WTC11 (cell line): ENCODE data around the gene RSL1D1. TPM values are rescaled to one million over a fixed set of nuclear protein-coding genes. Genes with fewer than 3 reads are reported as not detected.

Experiments
- ATAC-seq: fragments of 200-7000 bp; cut with Tn5 transposase; 2 replicates; pipeline ENCODE4 v1.10.0; 2021; ENCODE audit warnings: mild to moderate bottlenecking, moderate library complexity
- CTCF ChIA-PET: fragments of 300-600 bp; sonication (Branson Sonifier 250); formaldehyde crosslinking; loops from one replicate; lab custom pipeline; 2021; ENCODE audit warnings: antibody characterized with exemption; lab: Charles Lee
- POLR2A ChIA-PET: fragments of 350-600 bp; sonication (Branson Sonifier 250); formaldehyde crosslinking; loops from one replicate; lab custom pipeline; 2021; ENCODE audit warnings: antibody characterized with exemption; lab: Charles Lee
- DNase-seq: peaks from one replicate; pipeline ENCODE4 v3.0.0; 2021; ENCODE audit warnings: low spot score
- H3K27ac Mint-ChIP-seq: 2 replicates; pipeline ENCODE4 v1.8.0; 2021; ENCODE audit warnings: mixed read lengths
- H3K27me3 Mint-ChIP-seq: 2 replicates; pipeline ENCODE4 v1.8.0; 2021; ENCODE audit warnings: low read depth, mild to moderate bottlenecking, moderate library complexity, mixed read lengths
- H3K36me3 Mint-ChIP-seq: 2 replicates; pipeline ENCODE4 v1.8.0; 2021; ENCODE audit warnings: mixed read lengths
- H3K4me1 Mint-ChIP-seq: 2 replicates; pipeline ENCODE4 v1.8.0; 2022; ENCODE audit warnings: mixed read lengths
- H3K4me3 Mint-ChIP-seq: 2 replicates; pipeline ENCODE4 v1.8.0; 2021; ENCODE audit warnings: mild to moderate bottlenecking, moderate library complexity, mixed read lengths
- H3K9me3 Mint-ChIP-seq: 2 replicates; pipeline ENCODE4 v1.8.0; 2021; ENCODE audit warnings: mixed read lengths
- FOXK1 ChIP-seq: sonication (generic); formaldehyde crosslinking; IDR thresholded peaks from 2 replicates; pipeline ENCODE4 v1.8.0; 2022; ENCODE audit warnings: mild to moderate bottlenecking, moderate library complexity, missing genetic modification reagents
- JAZF1 ChIP-seq: fragments of 250-450 bp; sonication (Bioruptor Pico); IDR thresholded peaks from 2 replicates; pipeline ENCODE4 v1.9.0; 2021; ENCODE audit warnings: moderate library complexity, mild to moderate bottlenecking, inconsistent platforms
- OVOL2 ChIP-seq: fragments of 250-450 bp; sonication (Bioruptor Pico); IDR thresholded peaks from 2 replicates; pipeline ENCODE4 v1.9.0; 2021; ENCODE audit warnings: mild to moderate bottlenecking, borderline replicate concordance
- RORB ChIP-seq: fragments of 250-450 bp; sonication (Bioruptor Pico); IDR thresholded peaks from 2 replicates; pipeline ENCODE4 v1.9.0; 2021; ENCODE audit warnings: mild to moderate bottlenecking
- SOX15 ChIP-seq: fragments of 250-450 bp; sonication (Bioruptor Pico); IDR thresholded peaks from 2 replicates; pipeline ENCODE4 v1.9.0; 2021; ENCODE audit warnings: mild to moderate bottlenecking
- TEAD4 ChIP-seq: sonication (generic); formaldehyde crosslinking; IDR thresholded peaks from 2 replicates; pipeline ENCODE4 v1.8.0; 2022; ENCODE audit warnings: mild to moderate bottlenecking, missing genetic modification reagents
- ZBTB21 ChIP-seq: sonication (generic); formaldehyde crosslinking; IDR thresholded peaks from 2 replicates; pipeline ENCODE4 v1.8.1; 2023; ENCODE audit warnings: mild to moderate bottlenecking, missing genetic modification reagents, borderline replicate concordance
- total RNA-seq: library from RNA; stranded (reverse); gene quantifications from 3 replicates; pipeline ENCODE4 v1.2.3, GENCODE V29; 2021
- TF ChIP-seq, protein P1 (sequence below): sonication (generic); formaldehyde crosslinking; IDR thresholded peaks from 2 replicates; pipeline ENCODE4 v1.8.0; 2022; ENCODE audit warnings: mild to moderate bottlenecking, missing genetic modification reagents
- TF ChIP-seq, protein P2 (sequence below): fragments of 250-450 bp; sonication (Bioruptor Pico); IDR thresholded peaks from 2 replicates; pipeline ENCODE4 v1.9.0; 2021; ENCODE audit warnings: mild to moderate bottlenecking
- TF ChIP-seq, protein P3 (sequence below): sonication (generic); formaldehyde crosslinking; IDR thresholded peaks from 2 replicates; pipeline ENCODE4 v1.8.1; 2023; ENCODE audit warnings: mild to moderate bottlenecking, missing genetic modification reagents, moderate library complexity
- TF ChIP-seq, protein P4 (sequence below): sonication (generic); formaldehyde crosslinking; IDR thresholded peaks from 2 replicates; pipeline ENCODE4 v1.8.0; 2023; ENCODE audit warnings: missing genetic modification reagents, mild to moderate bottlenecking, borderline replicate concordance
- TF ChIP-seq, protein P5 (sequence below): sonication (generic); formaldehyde crosslinking; conservative IDR thresholded peaks from 2 replicates; pipeline ENCODE4 v1.8.1; 2022; ENCODE audit warnings: mild to moderate bottlenecking, missing genetic modification reagents
- TF ChIP-seq, protein P6 (sequence below): sonication (generic); formaldehyde crosslinking; IDR thresholded peaks from 2 replicates; pipeline ENCODE4 v1.8.1; 2022; ENCODE audit warnings: mild to moderate bottlenecking, moderate library complexity, missing genetic modification reagents
- TF ChIP-seq, protein P7 (sequence below): sonication (generic); formaldehyde crosslinking; IDR thresholded peaks from 2 replicates; pipeline ENCODE4 v1.8.0; 2022; ENCODE audit warnings: mild to moderate bottlenecking, missing genetic modification reagents
- TF ChIP-seq, protein P8 (sequence below): sonication (generic); formaldehyde crosslinking; IDR thresholded peaks from 2 replicates; pipeline ENCODE4 v1.8.1; 2023; ENCODE audit warnings: mild to moderate bottlenecking, missing genetic modification reagents
- TF ChIP-seq, protein P9 (sequence below): sonication (generic); formaldehyde crosslinking; IDR thresholded peaks from 2 replicates; pipeline ENCODE4 v1.8.1; 2023; ENCODE audit warnings: mild to moderate bottlenecking, moderate library complexity, missing genetic modification reagents

Gene RSL1D1
- total RNA-seq, 1 experiment from 2014 or later = 227 TPM

DNA sequence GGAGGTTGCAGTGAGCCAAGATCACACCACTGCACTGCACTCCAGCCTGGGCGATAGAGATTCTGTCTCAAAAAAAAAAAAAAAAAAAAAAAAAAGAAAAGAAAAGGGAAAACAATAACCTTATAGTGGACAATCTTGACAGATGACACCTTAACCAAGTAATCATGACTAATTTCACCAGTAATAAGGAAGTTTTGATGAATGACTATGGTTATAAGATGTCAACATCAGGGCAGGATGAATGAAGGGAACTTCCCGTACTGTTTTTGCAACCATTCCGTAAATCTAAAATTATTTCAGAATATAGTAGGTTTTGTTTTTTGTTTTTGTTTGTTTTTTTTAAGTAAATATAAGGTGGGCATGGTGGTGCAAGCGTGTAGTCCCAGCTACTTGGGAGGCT is 41.4 kb upstream of the RSL1D1 start:
- ATAC-seq (no peak), DNase-seq (no peak)
- POLR2A ChIA-PET = no interaction called here
- Mint-ChIP-seq H3K27me3 (no peaks in the 10 kb centered on the region), H3K4me3 (no peak overlapping the region), H3K9me3 (no peaks in the 10 kb centered on the region), H3K27ac (no peak overlapping the region), H3K36me3 (peaks cover 60% of the 10 kb centered on the region), H3K4me1 (no peaks in the 10 kb centered on the region)
- CTCF ChIA-PET = no interaction called here
- TF ChIP-seq, protein P1, sequence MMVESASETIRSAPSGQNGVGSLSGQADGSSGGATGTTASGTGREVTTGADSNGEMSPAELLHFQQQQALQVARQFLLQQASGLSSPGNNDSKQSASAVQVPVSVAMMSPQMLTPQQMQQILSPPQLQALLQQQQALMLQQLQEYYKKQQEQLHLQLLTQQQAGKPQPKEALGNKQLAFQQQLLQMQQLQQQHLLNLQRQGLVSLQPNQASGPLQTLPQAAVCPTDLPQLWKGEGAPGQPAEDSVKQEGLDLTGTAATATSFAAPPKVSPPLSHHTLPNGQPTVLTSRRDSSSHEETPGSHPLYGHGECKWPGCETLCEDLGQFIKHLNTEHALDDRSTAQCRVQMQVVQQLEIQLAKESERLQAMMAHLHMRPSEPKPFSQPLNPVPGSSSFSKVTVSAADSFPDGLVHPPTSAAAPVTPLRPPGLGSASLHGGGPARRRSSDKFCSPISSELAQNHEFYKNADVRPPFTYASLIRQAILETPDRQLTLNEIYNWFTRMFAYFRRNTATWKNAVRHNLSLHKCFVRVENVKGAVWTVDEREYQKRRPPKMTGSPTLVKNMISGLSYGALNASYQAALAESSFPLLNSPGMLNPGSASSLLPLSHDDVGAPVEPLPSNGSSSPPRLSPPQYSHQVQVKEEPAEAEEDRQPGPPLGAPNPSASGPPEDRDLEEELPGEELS (CRISPR knock-in tag) = no peak
- TF ChIP-seq, protein P2, sequence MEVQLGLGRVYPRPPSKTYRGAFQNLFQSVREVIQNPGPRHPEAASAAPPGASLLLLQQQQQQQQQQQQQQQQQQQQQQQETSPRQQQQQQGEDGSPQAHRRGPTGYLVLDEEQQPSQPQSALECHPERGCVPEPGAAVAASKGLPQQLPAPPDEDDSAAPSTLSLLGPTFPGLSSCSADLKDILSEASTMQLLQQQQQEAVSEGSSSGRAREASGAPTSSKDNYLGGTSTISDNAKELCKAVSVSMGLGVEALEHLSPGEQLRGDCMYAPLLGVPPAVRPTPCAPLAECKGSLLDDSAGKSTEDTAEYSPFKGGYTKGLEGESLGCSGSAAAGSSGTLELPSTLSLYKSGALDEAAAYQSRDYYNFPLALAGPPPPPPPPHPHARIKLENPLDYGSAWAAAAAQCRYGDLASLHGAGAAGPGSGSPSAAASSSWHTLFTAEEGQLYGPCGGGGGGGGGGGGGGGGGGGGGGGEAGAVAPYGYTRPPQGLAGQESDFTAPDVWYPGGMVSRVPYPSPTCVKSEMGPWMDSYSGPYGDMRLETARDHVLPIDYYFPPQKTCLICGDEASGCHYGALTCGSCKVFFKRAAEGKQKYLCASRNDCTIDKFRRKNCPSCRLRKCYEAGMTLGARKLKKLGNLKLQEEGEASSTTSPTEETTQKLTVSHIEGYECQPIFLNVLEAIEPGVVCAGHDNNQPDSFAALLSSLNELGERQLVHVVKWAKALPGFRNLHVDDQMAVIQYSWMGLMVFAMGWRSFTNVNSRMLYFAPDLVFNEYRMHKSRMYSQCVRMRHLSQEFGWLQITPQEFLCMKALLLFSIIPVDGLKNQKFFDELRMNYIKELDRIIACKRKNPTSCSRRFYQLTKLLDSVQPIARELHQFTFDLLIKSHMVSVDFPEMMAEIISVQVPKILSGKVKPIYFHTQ (CRISPR knock-in tag) = no peak
- TF ChIP-seq, protein P3, sequence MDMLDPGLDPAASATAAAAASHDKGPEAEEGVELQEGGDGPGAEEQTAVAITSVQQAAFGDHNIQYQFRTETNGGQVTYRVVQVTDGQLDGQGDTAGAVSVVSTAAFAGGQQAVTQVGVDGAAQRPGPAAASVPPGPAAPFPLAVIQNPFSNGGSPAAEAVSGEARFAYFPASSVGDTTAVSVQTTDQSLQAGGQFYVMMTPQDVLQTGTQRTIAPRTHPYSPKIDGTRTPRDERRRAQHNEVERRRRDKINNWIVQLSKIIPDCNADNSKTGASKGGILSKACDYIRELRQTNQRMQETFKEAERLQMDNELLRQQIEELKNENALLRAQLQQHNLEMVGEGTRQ (CRISPR knock-in tag) = no peak

DNA sequence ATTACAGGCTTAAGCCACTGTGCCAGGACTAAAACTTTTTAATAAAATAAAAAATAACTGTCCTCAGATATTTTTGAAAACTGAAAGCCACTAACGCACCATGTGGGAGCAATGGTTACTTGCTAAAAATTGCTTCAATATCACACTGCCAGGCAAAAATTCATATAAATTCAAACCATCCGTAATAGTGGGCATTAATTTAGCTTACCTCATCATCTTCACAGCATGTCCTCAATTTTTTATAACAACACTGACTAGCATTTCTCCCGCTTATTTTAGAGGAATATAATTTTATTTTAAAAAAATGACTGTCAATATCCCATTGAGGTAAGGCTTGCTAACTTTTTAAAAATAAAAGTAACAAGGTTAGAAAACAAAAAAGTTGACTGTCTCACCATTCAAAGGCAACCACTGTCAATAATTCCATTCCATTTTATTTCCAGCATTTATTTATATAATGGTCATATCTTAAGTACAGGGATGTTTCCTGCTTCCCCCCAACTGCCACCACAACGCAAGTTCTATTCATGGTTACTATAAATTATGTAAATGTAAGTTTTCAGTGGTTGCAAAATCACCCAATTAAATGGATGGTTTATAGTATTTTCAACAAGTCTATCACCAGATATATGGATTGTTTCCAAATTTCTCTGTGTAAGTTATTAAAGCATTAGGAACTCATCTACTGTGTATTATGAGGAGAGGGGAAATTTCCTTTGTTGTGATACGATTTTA is 39.1 kb upstream of the RSL1D1 start:
- Mint-ChIP-seq H3K4me3 (no peak overlapping the region), H3K4me1 (no peaks in the 10 kb centered on the region), H3K27ac (no peak overlapping the region), H3K36me3 (peaks cover 66% of the 10 kb centered on the region), H3K9me3 (no peaks in the 10 kb centered on the region), H3K27me3 (no peaks in the 10 kb centered on the region)
- CTCF ChIA-PET = interaction anchor here (2.1 kb wide), 1 partner anchor 16 kb away, joined by 4 read pairs; no protein-coding TSS in a partner anchor
- ATAC-seq = no peak
- POLR2A ChIA-PET = no interaction called here
- no peak for DNase-seq
- TF ChIP-seq, protein P4, sequence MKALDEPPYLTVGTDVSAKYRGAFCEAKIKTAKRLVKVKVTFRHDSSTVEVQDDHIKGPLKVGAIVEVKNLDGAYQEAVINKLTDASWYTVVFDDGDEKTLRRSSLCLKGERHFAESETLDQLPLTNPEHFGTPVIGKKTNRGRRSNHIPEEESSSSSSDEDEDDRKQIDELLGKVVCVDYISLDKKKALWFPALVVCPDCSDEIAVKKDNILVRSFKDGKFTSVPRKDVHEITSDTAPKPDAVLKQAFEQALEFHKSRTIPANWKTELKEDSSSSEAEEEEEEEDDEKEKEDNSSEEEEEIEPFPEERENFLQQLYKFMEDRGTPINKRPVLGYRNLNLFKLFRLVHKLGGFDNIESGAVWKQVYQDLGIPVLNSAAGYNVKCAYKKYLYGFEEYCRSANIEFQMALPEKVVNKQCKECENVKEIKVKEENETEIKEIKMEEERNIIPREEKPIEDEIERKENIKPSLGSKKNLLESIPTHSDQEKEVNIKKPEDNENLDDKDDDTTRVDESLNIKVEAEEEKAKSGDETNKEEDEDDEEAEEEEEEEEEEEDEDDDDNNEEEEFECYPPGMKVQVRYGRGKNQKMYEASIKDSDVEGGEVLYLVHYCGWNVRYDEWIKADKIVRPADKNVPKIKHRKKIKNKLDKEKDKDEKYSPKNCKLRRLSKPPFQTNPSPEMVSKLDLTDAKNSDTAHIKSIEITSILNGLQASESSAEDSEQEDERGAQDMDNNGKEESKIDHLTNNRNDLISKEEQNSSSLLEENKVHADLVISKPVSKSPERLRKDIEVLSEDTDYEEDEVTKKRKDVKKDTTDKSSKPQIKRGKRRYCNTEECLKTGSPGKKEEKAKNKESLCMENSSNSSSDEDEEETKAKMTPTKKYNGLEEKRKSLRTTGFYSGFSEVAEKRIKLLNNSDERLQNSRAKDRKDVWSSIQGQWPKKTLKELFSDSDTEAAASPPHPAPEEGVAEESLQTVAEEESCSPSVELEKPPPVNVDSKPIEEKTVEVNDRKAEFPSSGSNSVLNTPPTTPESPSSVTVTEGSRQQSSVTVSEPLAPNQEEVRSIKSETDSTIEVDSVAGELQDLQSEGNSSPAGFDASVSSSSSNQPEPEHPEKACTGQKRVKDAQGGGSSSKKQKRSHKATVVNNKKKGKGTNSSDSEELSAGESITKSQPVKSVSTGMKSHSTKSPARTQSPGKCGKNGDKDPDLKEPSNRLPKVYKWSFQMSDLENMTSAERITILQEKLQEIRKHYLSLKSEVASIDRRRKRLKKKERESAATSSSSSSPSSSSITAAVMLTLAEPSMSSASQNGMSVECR (CRISPR knock-in tag) = no peak
- TF ChIP-seq, protein P5, sequence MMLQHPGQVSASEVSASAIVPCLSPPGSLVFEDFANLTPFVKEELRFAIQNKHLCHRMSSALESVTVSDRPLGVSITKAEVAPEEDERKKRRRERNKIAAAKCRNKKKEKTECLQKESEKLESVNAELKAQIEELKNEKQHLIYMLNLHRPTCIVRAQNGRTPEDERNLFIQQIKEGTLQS (CRISPR knock-in tag) = no peak
- TF ChIP-seq, protein P6, sequence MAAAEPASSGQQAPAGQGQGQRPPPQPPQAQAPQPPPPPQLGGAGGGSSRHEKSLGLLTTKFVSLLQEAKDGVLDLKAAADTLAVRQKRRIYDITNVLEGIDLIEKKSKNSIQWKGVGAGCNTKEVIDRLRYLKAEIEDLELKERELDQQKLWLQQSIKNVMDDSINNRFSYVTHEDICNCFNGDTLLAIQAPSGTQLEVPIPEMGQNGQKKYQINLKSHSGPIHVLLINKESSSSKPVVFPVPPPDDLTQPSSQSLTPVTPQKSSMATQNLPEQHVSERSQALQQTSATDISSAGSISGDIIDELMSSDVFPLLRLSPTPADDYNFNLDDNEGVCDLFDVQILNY (CRISPR knock-in tag) = no peak
- TF ChIP-seq, protein P3 (CRISPR knock-in tag) = no peak
- TF ChIP-seq, protein P7, sequence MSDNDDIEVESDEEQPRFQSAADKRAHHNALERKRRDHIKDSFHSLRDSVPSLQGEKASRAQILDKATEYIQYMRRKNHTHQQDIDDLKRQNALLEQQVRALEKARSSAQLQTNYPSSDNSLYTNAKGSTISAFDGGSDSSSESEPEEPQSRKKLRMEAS (CRISPR knock-in tag) = no peak
- TF ChIP-seq JAZF1 (CRISPR knock-in tag) (no peak), OVOL2 (no peak), ZBTB21 (CRISPR knock-in tag) (no peak), FOXK1 (CRISPR knock-in tag) (no peak), SOX15 (CRISPR knock-in tag) (no peak), RORB (no peak), TEAD4 (CRISPR knock-in tag) (no peak)
- TF ChIP-seq, protein P8, sequence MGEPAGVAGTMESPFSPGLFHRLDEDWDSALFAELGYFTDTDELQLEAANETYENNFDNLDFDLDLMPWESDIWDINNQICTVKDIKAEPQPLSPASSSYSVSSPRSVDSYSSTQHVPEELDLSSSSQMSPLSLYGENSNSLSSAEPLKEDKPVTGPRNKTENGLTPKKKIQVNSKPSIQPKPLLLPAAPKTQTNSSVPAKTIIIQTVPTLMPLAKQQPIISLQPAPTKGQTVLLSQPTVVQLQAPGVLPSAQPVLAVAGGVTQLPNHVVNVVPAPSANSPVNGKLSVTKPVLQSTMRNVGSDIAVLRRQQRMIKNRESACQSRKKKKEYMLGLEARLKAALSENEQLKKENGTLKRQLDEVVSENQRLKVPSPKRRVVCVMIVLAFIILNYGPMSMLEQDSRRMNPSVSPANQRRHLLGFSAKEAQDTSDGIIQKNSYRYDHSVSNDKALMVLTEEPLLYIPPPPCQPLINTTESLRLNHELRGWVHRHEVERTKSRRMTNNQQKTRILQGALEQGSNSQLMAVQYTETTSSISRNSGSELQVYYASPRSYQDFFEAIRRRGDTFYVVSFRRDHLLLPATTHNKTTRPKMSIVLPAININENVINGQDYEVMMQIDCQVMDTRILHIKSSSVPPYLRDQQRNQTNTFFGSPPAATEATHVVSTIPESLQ (CRISPR knock-in tag) = no peak
- TF ChIP-seq, protein P9, sequence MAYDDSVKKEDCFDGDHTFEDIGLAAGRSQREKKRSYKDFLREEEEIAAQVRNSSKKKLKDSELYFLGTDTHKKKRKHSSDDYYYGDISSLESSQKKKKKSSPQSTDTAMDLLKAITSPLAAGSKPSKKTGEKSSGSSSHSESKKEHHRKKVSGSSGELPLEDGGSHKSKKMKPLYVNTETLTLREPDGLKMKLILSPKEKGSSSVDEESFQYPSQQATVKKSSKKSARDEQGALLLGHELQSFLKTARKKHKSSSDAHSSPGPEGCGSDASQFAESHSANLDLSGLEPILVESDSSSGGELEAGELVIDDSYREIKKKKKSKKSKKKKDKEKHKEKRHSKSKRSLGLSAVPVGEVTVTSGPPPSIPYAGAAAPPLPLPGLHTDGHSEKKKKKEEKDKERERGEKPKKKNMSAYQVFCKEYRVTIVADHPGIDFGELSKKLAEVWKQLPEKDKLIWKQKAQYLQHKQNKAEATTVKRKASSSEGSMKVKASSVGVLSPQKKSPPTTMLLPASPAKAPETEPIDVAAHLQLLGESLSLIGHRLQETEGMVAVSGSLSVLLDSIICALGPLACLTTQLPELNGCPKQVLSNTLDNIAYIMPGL (CRISPR knock-in tag) = no peak
